ENCODE data around the gene TOMM20L. TPM values are rescaled to one million over a fixed set of nuclear protein-coding genes. Genes with fewer than 3 reads are reported as not detected.
"Not testable (repeated sequence)": the region's sequence is repeated elsewhere in the genome, so short reads cannot be mapped to it uniquely, and the experiment has no call there.

The TOMM20L gene
- total RNA-seq, 1 experiment from 2014 or later = not detected

DNA sequence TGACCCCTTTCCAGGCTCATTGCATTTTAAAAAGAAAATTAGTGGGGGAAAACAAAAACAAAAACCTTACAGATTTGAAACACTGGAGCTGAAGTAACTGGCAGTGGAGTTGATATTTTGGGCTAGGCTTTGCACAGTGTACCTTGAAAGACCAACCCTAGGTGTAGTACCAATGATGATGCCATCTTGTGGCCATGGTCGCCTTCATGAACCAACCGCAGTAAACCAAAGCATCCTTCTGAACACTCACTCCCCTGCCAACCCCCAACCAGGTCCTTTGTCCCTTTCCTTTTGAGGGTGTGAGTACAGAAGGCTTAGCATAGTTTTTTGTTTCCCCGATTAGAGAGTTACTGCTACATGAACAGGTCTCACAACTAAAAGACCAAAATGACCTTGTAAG is 5.9 kb downstream of the TOMM20L start:
- no peak for DNase-seq
- Histone ChIP-seq H3K36me3 (no peaks in the 10 kb centered on the region), H3K4me1 (no peaks in the 10 kb centered on the region), H3K4me3 (no peak overlapping the region), H3K9me3 (replicated peaks) (no peaks in the 10 kb centered on the region), H3K27me3 (no peaks in the 10 kb centered on the region), H3K27ac (no peak overlapping the region)

DNA sequence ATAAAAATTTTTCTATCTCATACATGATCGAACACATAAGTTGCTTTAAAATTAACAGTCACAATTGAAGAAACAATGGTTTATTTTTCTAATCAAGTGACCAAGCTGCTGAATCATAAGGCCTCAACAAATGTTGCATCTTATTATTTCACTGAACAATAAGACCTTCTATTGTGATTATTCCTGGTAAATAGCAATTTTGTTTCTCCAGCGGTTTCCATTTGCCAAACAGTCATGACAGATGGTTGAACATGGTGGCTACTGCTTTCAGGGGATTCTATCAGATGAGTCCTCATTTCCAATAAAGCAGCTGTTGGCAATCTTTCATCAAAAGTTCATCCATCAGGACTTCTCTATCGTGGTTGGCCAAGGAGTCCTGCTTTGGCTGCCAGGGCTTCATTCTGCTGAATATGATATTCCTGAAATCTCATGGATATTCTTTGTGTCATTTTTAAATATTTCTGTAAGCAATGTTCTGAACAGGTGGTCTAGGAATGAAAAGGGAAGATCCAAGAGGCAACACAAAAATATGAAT is 13.0 kb downstream of the TOMM20L start:
- no peak for DNase-seq
- peaks cover 34% of the 10 kb centered on the region for H3K36me3 ChIP-seq

DNA sequence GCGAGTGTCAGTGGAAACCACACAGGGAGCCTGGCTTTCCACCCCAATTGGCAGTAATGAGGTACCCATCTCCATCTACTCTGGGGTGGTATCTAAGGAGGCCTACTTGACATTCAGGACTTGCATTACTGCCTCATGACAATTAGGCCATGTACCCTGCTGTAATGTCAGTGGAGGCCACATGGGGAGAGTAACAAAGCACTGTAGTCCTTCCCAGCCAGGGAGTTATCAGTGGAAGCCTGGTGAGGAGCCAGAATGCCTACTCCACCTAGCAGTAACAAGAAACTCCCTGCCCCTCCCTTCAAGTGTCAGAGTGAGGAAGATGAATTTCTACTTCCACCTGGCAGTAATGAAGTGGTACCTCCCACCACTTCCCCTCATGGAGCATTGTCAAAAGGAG is 19.1 kb downstream of the TOMM20L start:
- Histone ChIP-seq H3K9me3 (replicated peaks) (no peaks in the 10 kb centered on the region), H3K36me3 (peaks cover 59% of the 10 kb centered on the region), H3K4me1 (no peaks in the 10 kb centered on the region), H3K4me3 (no peak overlapping the region), H3K27ac (no peak overlapping the region), H3K27me3 (no peaks in the 10 kb centered on the region)
- no peak for DNase-seq

More for the DNA sequence above, 13.0 kb downstream of the TOMM20L start:
- no peak overlapping the region for H3K27ac ChIP-seq
- no peaks in the 10 kb centered on the region for H3K9me3 ChIP-seq (replicated peaks)
- no peaks in the 10 kb centered on the region for H3K4me1 ChIP-seq
- H3K27me3 ChIP-seq = no peaks in the 10 kb centered on the region
- H3K4me3 ChIP-seq = no peak overlapping the region

DNA sequence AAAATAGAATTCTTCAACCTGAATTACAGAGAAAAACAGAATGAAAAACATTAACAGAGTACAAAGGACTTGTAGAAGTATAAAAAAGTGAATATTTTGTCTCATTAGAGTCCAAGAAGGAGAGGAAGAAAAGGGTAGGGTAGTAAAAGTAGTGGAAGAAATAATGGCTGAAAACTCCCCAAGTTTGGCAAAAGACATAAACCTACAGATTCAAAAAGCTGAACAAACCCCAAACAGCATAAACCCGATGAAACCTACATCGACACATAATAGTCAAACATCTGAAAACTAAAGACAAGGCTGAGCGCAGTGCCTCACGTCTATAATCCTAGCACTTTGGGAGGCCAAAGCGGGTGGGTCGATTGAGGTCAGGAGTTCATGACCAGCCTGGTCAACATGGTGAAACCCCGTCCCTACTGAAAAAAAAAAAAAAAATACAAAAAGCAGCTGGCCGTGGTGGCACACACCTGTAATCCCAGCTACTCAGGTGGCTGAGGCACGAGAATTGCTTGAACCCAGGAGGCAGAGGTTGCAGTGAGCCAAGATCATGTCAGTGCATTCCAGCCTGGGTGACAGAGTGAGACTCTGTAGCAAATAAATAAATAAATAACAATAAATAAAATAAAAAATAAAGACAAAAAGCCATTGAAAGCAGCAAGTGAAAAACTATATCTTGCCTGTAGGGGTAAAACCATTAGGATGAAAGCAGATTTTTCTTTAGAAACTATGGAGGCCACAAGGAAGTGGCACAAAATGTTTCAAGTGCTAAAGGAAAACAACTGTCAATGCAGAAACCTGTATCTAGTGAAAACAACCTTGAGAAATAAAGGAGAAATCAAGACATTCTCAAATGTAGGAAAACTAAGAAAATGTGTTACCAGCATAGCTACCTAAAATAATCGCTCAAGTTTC is 20.2 kb downstream of the TOMM20L start:
- H3K9me3 ChIP-seq (replicated peaks) = no peaks in the 10 kb centered on the region
- H3K27ac ChIP-seq = no peak overlapping the region
- no peak overlapping the region for H3K4me3 ChIP-seq
- H3K36me3 ChIP-seq = peaks cover 57% of the 10 kb centered on the region
- no peaks in the 10 kb centered on the region for H3K4me1 ChIP-seq
- no peak for DNase-seq
- no peaks in the 10 kb centered on the region for H3K27me3 ChIP-seq

DNA sequence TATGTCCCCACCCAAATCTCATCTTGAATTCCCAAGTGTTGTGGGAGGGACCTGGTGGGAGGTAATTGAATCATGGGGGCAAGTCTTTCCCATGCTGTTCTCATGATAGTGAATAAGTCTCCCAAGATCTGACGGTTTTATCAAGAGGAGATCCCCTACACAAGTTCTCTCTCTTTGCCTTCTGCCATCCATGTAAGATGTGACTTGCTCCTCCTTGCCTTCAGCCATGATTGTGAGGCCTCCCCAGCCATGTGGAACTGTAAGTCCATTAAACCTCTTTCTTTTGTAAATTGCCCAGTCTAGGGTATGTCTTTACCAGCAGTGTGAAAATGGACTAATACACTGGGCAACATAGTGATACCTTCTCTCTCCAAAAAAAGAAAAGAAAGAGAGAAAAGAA is 21.2 kb downstream of the TOMM20L start:
- not testable (repeated sequence) for H3K27me3 ChIP-seq; H3K4me1 ChIP-seq; DNase-seq; H3K4me3 ChIP-seq; H3K9me3 ChIP-seq (replicated peaks); H3K27ac ChIP-seq
- peaks cover 57% of the 10 kb centered on the region for H3K36me3 ChIP-seq

DNA sequence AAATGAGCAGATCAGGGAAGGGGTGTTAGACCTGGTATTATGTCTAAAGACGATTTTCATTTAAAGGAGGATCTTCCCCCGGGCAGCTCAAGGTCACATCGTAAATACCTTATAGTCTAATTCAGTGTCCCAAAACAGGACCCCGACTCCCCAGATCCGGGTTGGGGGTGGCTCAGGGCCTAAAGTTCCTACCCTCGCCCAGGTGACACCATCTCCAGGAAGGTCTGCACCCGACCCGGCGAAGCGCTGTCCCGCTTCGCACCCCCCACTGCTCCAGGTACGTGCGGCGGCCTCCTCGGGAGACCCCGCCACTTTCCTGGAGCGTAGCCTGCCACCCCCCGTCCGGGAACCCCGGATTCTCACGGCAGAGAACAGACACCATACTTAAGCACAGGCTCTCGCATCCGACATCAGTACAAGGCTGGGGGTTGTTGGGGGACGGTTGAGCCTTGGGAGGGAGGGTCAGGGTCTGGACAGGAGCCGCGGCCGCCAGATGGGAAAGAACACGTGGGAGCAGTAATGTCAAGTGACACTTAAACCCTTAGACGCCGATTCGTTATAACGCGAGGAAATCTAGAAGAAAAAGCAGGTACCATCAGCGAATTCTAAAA is 31.0 kb downstream of the TOMM20L start:
- H3K36me3 ChIP-seq = peaks cover 8% of the 10 kb centered on the region
- H3K27ac ChIP-seq = peak overlapping the region; percentile 94
- H3K4me1 ChIP-seq = no peaks in the 10 kb centered on the region; the same call in 1 of the 2 replicates
- no peaks in the 10 kb centered on the region for H3K27me3 ChIP-seq
- H3K9me3 ChIP-seq (replicated peaks) = no peaks in the 10 kb centered on the region
- peak overlapping the region; percentile 83 for H3K4me3 ChIP-seq
- peak; percentile 75 to 82 for DNase-seq

DNA sequence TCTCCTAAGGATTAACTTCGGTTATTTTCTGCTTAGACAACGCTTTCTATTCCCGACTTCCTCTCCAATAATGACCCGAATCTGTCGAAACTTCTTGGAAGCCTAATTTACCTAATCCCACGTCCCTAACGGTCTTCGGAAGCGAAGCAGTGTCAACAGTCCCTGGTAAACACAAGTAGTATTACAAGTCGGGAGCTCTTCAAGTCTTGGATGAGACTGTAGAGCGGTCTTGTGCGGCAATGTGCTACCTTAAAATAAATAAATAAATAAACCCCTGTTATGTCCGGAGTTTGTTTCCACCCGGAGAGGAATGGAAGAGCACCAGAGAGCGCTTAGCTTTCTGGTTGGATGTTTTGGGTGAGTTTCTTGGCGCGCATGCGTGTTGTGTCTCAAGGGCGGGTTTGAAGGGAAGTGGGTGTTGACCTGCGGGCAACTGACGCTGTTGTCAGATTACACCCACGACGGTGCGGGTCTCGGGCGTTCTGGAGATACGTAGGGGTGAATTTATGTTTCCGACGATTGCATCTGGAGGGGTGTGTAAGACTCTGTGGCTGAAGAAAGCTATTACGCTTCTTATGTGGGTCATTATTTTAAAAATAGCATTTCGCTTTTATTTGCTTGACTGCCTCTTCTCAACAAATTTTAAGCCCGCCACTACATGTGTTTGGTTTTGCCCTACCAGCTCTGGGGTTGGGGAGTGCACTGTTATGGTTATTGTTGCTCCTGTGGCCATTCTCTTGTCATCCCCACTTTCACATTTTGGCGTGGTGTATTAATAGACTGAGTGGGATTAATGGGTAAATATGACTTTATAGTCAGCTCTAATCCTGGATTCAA is 31.8 kb downstream of the TOMM20L start, which contains the start of the genes KIAA0586 and TIMM9:
Gene KIAA0586, plus strand, starts transcription at position 439 of the 837 bp plus-strand sequence. CDS start 546 bp downstream, outside the sequence.
Gene TIMM9, minus strand, starts transcription at position 251 of the 837 bp plus-strand sequence. CDS start 15,586 bp downstream, outside the sequence.
- H3K9me3 ChIP-seq (replicated peaks) = no peaks in the 10 kb centered on the region
- H3K36me3 ChIP-seq = peaks cover 5% of the 10 kb centered on the region
- no peaks in the 10 kb centered on the region for H3K27me3 ChIP-seq
- peak within 1 kb of the TSS; percentile 83 for H3K4me3 ChIP-seq
- H3K27ac ChIP-seq = peak within 1 kb of the TSS; percentile 94
- H3K4me1 ChIP-seq = no peaks in the 10 kb centered on the region; the same call in 1 of the 2 replicates
- peak; percentile 97 to 99 for DNase-seq

DNA sequence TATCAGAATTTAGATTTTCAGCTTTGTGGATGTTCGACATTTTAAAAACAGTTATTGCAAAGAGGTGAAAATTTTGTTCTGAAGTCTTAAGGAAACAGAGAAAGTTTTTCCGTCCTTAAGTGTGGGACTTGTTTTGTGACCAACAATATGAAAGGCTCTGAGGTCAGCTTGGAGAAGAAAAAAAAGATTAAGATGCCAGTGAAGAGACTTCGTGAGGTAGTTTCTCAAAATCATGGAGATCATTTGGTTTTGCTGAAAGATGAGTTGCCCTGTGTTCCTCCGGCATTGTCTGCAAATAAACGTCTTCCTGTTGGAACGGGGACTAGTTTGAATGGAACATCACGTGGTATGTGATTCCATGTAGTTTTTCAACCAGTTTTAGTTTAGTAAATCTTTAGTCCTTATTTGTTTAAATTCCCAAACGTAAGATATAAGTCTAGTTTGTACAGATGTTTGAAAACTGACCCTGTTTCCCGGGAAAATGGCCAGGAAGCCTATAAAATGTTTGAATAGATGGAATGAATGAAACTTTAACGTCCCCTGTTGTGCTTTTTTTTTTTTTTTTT is 32.5 kb downstream of the TOMM20L start:
- Histone ChIP-seq H3K4me3 (peak overlapping the region; percentile 83), H3K9me3 (replicated peaks) (no peaks in the 10 kb centered on the region), H3K4me1 (no peaks in the 10 kb centered on the region; the same call in 1 of the 2 replicates), H3K27ac (peak overlapping the region; percentile 94), H3K27me3 (no peaks in the 10 kb centered on the region), H3K36me3 (peaks cover 11% of the 10 kb centered on the region)
- peak; percentile 27 to 63 for DNase-seq

DNA sequence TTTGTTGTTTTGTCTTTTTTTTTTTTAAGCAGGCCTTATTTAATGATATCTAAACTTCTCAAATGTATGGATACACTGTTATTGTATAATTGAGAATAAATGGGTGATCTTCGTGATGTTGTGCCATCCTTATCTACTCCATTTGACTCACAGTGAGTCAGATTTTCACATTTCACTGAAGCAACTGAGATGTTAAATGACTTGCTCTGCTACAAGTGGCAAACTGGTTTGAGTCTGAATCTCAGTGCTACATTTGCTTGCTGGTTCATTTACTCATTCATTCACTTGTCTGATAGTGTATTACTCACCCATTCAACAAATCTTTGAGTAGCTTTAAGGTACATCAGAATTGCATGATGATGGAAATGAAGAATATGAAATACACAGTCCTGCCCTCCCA is 34.4 kb downstream of the TOMM20L start:
- no peak overlapping the region for H3K4me3 ChIP-seq
- H3K27ac ChIP-seq = no peak overlapping the region
- no peaks in the 10 kb centered on the region for H3K27me3 ChIP-seq
- H3K4me1 ChIP-seq = no peaks in the 10 kb centered on the region; the same call in 1 of the 2 replicates
- H3K36me3 ChIP-seq = peaks cover 13% of the 10 kb centered on the region
- DNase-seq = no peak
- H3K9me3 ChIP-seq (replicated peaks) = no peaks in the 10 kb centered on the region

DNA sequence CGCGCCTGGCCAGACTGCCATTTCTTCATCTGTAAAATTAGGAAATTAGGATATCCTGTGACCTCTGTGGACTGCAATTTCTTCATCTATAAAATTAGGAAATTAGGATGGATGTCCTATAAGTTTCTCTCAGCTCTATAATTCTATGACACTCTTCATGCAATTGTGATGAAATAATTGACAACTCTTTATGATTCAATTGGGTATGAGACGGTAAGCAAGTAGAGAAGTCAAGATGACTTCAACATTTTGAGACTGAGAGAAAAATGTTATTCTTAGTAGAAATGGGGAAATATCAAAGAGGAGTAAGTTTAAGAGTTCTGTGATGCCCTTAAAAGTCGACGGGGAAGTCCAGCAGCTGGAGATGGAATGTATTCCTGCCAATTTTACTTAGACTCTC is 43.7 kb downstream of the TOMM20L start:
- no peak overlapping the region for H3K27ac ChIP-seq

DNA sequence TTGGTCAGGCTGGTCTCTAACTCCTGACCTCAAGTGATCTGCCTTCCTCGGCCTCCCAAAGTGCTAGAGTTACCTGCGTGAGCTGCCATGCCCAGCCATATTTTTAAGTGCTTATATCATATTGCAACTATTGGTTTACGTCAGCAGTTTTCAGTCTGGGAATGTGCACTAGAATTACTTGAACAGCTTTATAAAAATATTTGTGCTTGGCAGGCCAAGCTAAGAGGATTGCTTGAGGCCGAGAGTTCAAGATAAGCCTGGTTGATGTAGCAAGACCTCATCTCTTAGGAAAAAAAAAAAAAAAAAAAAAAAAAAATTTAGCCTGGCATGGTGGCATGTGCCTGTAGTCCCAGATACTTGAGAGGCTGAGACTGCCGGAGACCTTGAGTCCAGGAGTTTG is 48.9 kb downstream of the TOMM20L start:
- H3K4me1 ChIP-seq = no peaks in the 10 kb centered on the region
- no peaks in the 10 kb centered on the region for H3K9me3 ChIP-seq (replicated peaks)
- H3K36me3 ChIP-seq = peaks cover 25% of the 10 kb centered on the region
- H3K4me3 ChIP-seq = no peak overlapping the region
- DNase-seq = no peak
- no peaks in the 10 kb centered on the region for H3K27me3 ChIP-seq
- H3K27ac ChIP-seq = no peak overlapping the region

More for the DNA sequence above, 43.7 kb downstream of the TOMM20L start:
- Histone ChIP-seq H3K27me3 (no peaks in the 10 kb centered on the region), H3K36me3 (peaks cover 19% of the 10 kb centered on the region), H3K9me3 (replicated peaks) (no peaks in the 10 kb centered on the region), H3K4me3 (no peak overlapping the region), H3K4me1 (no peaks in the 10 kb centered on the region)
- no peak for DNase-seq

DNA sequence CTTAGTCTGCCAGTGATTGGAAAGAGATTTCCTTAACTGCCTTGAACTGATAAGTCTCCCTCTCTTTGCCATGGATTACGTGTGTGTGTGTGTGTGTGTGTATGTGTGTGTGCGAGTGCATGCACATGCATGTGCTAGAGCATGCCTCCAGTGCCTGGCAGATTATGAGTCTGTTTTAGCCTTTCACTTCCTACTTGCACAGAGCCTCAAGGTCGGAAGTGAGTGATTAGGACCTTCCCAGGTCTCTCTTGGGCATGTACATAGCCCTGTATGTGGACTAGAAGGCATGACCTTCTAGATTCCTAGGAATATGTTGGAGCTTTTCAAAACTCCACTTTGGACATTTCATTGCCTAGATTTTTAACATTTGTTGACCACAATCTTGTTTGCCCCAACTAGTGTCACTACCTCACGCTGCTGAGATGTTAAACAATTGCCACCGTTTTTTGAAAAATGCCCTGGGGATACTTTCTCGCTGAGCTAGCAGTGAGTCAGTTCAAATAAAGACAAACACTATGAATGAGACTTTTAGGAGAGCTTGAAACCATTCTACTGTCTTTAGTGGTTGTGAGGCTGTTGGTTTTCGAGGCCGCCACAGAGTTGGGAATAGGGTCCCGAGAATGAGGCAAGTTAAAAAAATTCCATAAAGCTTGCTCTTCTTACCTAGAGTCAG is 60.0 kb downstream of the TOMM20L start:
- no peaks in the 10 kb centered on the region for H3K27me3 ChIP-seq
- no peak for DNase-seq
- H3K9me3 ChIP-seq (replicated peaks) = no peaks in the 10 kb centered on the region
- H3K27ac ChIP-seq = no peak overlapping the region
- H3K4me3 ChIP-seq = no peak overlapping the region
- H3K36me3 ChIP-seq = peaks cover 34% of the 10 kb centered on the region
- no peaks in the 10 kb centered on the region for H3K4me1 ChIP-seq
